RWPE2 (cell line): ENCODE measurements around the gene DGKQ.
"Not testable (repeated sequence)": the region's sequence is repeated elsewhere in the genome, so short reads cannot be mapped to it uniquely, and the experiment has no call there.

ENCODE experiments used
- ATAC-seq: fragments of 200-7000 bp; cut with Tn5 transposase; 3 replicates; pipeline ENCODE4 v1.9.1; 2021; ENCODE audit warnings: low read depth
- DNase-seq: peaks from one replicate; pipeline ENCODE4 v3.0.0-alpha.2; 2020; ENCODE audit warnings: low spot score
- H3K27ac ChIP-seq: fragments of 450-650 bp; 2 replicates; pipeline ENCODE4 v1.5.1; 2017; ENCODE audit warnings: mild to moderate bottlenecking; ENCODE audit not compliant: poor library complexity, severe bottlenecking
- H3K27me3 ChIP-seq: fragments of 250-450 bp; sonication (Bioruptor Pico); 2 replicates; pipeline ENCODE4 v1.5.1; 2021; ENCODE audit warnings: mild to moderate bottlenecking, moderate library complexity; ENCODE audit not compliant: insufficient read depth, poor library complexity, severe bottlenecking
- H3K36me3 ChIP-seq: fragments of 250-450 bp; sonication (Bioruptor Pico); 2 replicates; pipeline ENCODE4 v1.5.1; 2020; ENCODE audit warnings: low read depth, mild to moderate bottlenecking, moderate library complexity
- H3K4me1 ChIP-seq: fragments of 250-450 bp; sonication (Bioruptor Pico); 2 replicates; pipeline ENCODE4 v1.5.1; 2021; ENCODE audit warnings: mild to moderate bottlenecking, moderate library complexity; ENCODE audit not compliant: insufficient read depth, poor library complexity, severe bottlenecking
- H3K4me3 ChIP-seq: fragments of 250-450 bp; sonication (Bioruptor Pico); 2 replicates; pipeline ENCODE4 v1.5.1; 2021; ENCODE audit warnings: mild to moderate bottlenecking, moderate library complexity; ENCODE audit not compliant: severe bottlenecking
- H3K9me3 ChIP-seq: fragments of 250-450 bp; sonication (Bioruptor Pico); 2 replicates; pipeline ENCODE4 v1.5.1; 2021; ENCODE audit warnings: mild to moderate bottlenecking, moderate library complexity; ENCODE audit not compliant: severe bottlenecking
- CTCF ChIP-seq: fragments of 450-650 bp; IDR thresholded peaks from one replicate; pipeline ENCODE4 v1.5.1; 2017; ENCODE audit warnings: mild to moderate bottlenecking, moderate library complexity; ENCODE audit not compliant: poor library complexity, severe bottlenecking

Gene DGKQ

GRCh38 chr4:982814-983213 is 9.4 kb upstream of the DGKQ start:
- TF ChIP-seq CTCF, result no peak
- no peak for ATAC-seq
- no peak for DNase-seq
- H3K27ac ChIP-seq, result no peak overlapping the region
- H3K4me3 ChIP-seq, result no peak overlapping the region
- no peaks in the 10 kb centered on the region for H3K36me3 ChIP-seq
- peaks cover 19% of the 10 kb centered on the region for H3K4me1 ChIP-seq
- H3K9me3 ChIP-seq, result no peaks in the 10 kb centered on the region
- no peaks in the 10 kb centered on the region for H3K27me3 ChIP-seq

GRCh38 chr4:982291-982690 is 8.9 kb upstream of the DGKQ start:
- Histone ChIP-seq H3K27ac (no peak overlapping the region), H3K4me3 (no peak overlapping the region), H3K36me3 (no peaks in the 10 kb centered on the region), H3K9me3 (no peaks in the 10 kb centered on the region), H3K4me1 (peaks cover 19% of the 10 kb centered on the region), H3K27me3 (no peaks in the 10 kb centered on the region)
- ATAC-seq, result no peak
- DNase-seq, result no peak
- TF ChIP-seq CTCF, result no peak

- H3K27ac ChIP-seq, result peak overlapping the region; percentile 55
- no peaks in the 10 kb centered on the region for H3K36me3 ChIP-seq
- TF ChIP-seq CTCF, result no peak
- no peaks in the 10 kb centered on the region for H3K27me3 ChIP-seq
- no peak overlapping the region for H3K4me3 ChIP-seq
- DNase-seq, result no peak
- peak; percentile 68; the same call in 2 of the 3 replicates for ATAC-seq
- peaks cover 10% of the 10 kb centered on the region for H3K4me1 ChIP-seq
- no peaks in the 10 kb centered on the region for H3K9me3 ChIP-seq
Measured at GRCh38 chr4:978957-979701, 5.8 kb upstream of the DGKQ start.

- H3K4me3 ChIP-seq, H3K27me3 ChIP-seq, ATAC-seq, DNase-seq, H3K27ac ChIP-seq, H3K9me3 ChIP-seq, H3K36me3 ChIP-seq: not testable (repeated sequence)
- H3K4me1 ChIP-seq, result peaks cover 10% of the 10 kb centered on the region
Measured at GRCh38 chr4:976016-976415, 2.6 kb upstream of the DGKQ start.

GRCh38 chr4:974668-975067 is 1.3 kb upstream of the DGKQ start:
- Histone ChIP-seq H3K4me3 (no peak overlapping the region), H3K9me3 (no peaks in the 10 kb centered on the region), H3K4me1 (peaks cover 10% of the 10 kb centered on the region), H3K36me3 (no peaks in the 10 kb centered on the region), H3K27me3 (no peaks in the 10 kb centered on the region), H3K27ac (no peak overlapping the region)
- ATAC-seq (no peak), DNase-seq (no peak)
- TF ChIP-seq CTCF, result no peak
